GM19372 (cell line): ENCODE results near the gene KCNA5.

ENCODE experiments used
- ATAC-seq: cut with Tn5 transposase; IDR thresholded peaks from one replicate; pipeline ENCODE4 v1.9.1; 2021; ENCODE audit warnings: mild to moderate bottlenecking, low read depth, moderate library complexity; ENCODE audit not compliant: unreplicated experiment

Gene KCNA5

GRCh38 chr12:5043589-5044419 is at the start of gene KCNA5:
Gene KCNA5 (plus strand): TSS chr12:5043879. CDS start chr12:5044148, 269 bp downstream.
- ATAC-seq, result no peak

GRCh38 chr12:4994622-4995021 is 49.1 kb upstream of the KCNA5 start:
- no peak for ATAC-seq

- no peak for ATAC-seq
These were observed 47.0 kb upstream of the KCNA5 start for GRCh38 chr12:4996714-4997113.

GRCh38 chr12:4997939-4998338 is 45.7 kb upstream of the KCNA5 start:
- no peak for ATAC-seq

GRCh38 chr12:5000204-5000603 is 43.5 kb upstream of the KCNA5 start:
- ATAC-seq, result no peak

- no peak for ATAC-seq
These were observed 42.9 kb upstream of the KCNA5 start for GRCh38 chr12:5000658-5001385.

GRCh38 chr12:5003025-5003666 is 40.5 kb upstream of the KCNA5 start:
- ATAC-seq, result no peak

GRCh38 chr12:5008661-5009060 is 35.0 kb upstream of the KCNA5 start:
- ATAC-seq, result no peak

GRCh38 chr12:5010151-5010550 is 33.5 kb upstream of the KCNA5 start:
- no peak for ATAC-seq

- ATAC-seq, result no peak
These were observed 31.3 kb upstream of the KCNA5 start for GRCh38 chr12:5012337-5012736.

- no peak for ATAC-seq
These were observed 30.4 kb upstream of the KCNA5 start for GRCh38 chr12:5013266-5013730.

GRCh38 chr12:5014269-5014668 is 29.4 kb upstream of the KCNA5 start:
- no peak for ATAC-seq

- no peak for ATAC-seq
These were observed 27.8 kb upstream of the KCNA5 start for GRCh38 chr12:5015711-5016492.

GRCh38 chr12:5016526-5016925 is 27.2 kb upstream of the KCNA5 start:
- ATAC-seq, result no peak

- no peak for ATAC-seq
These were observed 25.9 kb upstream of the KCNA5 start for GRCh38 chr12:5017638-5018348.

GRCh38 chr12:5018677-5019076 is 25.0 kb upstream of the KCNA5 start:
- no peak for ATAC-seq

- no peak for ATAC-seq
These were observed 21.7 kb upstream of the KCNA5 start for GRCh38 chr12:5022025-5022424.

GRCh38 chr12:5022465-5023061 is 21.1 kb upstream of the KCNA5 start:
- no peak for ATAC-seq

GRCh38 chr12:5023842-5024241 is 19.8 kb upstream of the KCNA5 start:
- ATAC-seq, result no peak
